Lower leg skin (tissue), 3 donors: ENCODE data around the gene PRR7.

Source experiments
- CTCF ChIP-seq, 3 donors: fragments of 450-650 bp; IDR thresholded peaks; one replicate each; pipeline ENCODE4 v1.5.1; 2016; ENCODE audit warnings: antibody characterized with exemption in 3 of 3, mild to moderate bottlenecking in 3 of 3, moderate library complexity in 2 of 3
- POLR2A ChIP-seq, 2 donors: fragments of 450-650 bp; IDR thresholded peaks; one replicate each; pipeline ENCODE4 v1.6.1; 2016 to 2017; ENCODE audit warnings: antibody characterized with exemption in 2 of 2, mild to moderate bottlenecking in 1 of 2, moderate library complexity in 1 of 2

- no peak for TF ChIP-seq POLR2A (IDR thresholded peaks at IDR 0.05)
- peak in 1 of 3 donors; percentile 7 for TF ChIP-seq CTCF (IDR thresholded peaks at IDR 0.05)
Observed at GRCh38 chr5:177455661-177456590, 9.3 kb downstream of the PRR7 start.
